ENCODE measurements around the gene DPP10.

- TF ChIP-seq CTCF (IDR thresholded peaks at IDR 0.05) (no peak), POLR2A (IDR thresholded peaks at IDR 0.05) (no peak)
These were observed 754.1 kb downstream of the DPP10 start for GRCh38 chr2:115196587-115196986.

All from body of pancreas (tissue), 4 donors.